HG03565 (cell line): ENCODE data around the gene NUP98.
A peak's percentile ranks its signal among the peaks of the same experiment; 100 is the strongest.

ENCODE experiments used
- ATAC-seq: cut with Tn5 transposase; IDR thresholded peaks from one replicate; pipeline ENCODE4 v1.9.1; 2021; ENCODE audit warnings: mild to moderate bottlenecking, moderate library complexity; ENCODE audit not compliant: unreplicated experiment

Gene NUP98

DNA sequence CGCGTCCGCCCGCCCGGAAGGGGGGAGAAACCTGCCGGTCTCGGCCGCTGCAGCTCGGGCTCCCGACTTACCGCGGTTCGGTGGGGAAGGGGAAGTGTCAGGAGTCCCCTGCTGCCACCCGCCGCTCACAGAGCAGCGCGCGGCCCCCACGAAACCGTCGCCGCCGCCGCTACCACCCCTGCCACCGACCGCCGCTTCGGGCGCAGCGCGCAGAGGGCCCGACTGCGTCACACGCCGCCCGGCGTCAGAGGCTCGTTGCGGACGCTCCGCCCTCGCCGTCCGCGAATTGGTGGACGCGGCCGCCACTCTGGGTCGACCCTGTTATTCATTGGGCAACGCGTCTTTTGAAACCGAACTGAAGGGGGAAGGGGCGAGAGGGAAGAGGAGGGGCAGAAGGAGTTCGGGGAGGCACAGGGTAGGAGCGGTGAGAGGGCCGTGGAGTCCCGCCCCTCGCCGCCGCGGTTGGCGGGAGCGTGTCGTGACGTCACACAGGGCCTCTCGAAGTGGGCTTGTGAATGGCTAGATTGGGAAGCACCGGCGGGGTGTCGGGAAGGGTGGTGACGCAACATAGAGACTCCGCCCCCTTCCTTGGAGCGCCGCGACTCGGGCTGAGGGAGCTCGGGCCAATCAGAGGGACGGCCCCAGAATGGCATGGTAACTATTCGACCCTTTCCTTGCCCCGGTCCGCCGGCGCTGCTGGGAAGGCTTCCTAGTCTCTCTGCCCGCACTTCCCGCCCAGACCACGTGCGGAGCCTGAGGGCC, at the start of gene NUP98:
NUP98 (minus strand) TSS at position 226 of the 762 bp plus-strand sequence. CDS start 15,437 bp downstream, outside the sequence.
- peak; percentile 86 for ATAC-seq

DNA sequence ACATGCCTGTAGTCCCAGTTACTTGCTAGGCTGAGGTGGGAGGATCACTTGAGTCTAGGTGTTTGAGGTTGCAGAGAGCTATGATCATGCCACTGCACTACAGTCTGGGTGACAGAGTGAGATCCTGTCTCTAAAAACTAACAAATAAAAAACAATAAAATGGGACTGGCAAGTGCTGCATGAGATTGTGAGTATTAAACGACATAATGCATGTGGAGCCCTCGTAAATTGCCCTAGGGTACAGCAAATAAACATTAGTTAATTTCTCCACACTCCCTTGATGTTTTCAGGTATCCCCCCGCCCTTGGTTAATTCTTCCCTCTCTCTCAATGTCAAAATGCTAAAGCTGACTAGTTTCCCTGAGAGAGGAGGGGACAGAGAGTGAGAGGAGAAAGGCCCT, 48.3 kb upstream of the NUP98 start:
- no peak for ATAC-seq

DNA sequence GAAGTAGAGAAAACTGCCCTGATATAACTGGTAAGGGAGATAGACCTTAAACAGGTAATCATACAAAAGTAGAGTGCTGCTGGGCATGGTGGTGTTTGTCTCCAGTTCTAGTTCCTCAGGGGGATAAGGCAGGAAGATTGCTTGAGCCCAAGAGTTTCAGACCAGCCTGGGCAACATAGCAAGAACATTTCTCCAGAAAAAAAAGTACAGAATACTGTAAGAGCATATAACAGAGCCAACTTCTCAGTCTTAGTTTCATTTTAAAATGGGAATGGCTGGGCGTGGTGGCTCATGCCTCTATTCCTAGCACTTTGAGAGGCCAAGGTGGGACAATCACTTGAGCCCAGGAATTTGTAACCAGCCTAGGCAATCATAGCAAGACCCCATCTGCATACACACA, 47.9 kb upstream of the NUP98 start:
- no peak for ATAC-seq

DNA sequence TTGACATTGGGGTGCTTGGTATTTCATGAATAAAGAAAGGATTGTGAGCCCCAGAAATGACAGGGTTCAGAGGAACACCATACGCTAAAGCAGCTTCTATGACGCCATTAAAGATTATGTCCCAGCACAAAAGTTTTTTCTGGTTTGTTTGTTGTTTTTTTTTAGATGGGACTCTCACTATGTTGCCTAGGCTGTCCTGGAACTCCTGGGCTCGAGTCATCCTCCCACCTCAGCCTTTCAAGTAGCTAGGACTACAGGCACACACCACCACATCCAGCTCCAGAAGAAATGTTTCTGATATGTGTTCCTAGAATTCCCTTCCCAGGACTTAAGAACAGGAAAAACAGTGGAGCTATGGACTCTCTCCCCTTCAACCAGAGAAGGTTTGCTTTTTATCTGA, 46.0 kb upstream of the NUP98 start:
- ATAC-seq: no peak

DNA sequence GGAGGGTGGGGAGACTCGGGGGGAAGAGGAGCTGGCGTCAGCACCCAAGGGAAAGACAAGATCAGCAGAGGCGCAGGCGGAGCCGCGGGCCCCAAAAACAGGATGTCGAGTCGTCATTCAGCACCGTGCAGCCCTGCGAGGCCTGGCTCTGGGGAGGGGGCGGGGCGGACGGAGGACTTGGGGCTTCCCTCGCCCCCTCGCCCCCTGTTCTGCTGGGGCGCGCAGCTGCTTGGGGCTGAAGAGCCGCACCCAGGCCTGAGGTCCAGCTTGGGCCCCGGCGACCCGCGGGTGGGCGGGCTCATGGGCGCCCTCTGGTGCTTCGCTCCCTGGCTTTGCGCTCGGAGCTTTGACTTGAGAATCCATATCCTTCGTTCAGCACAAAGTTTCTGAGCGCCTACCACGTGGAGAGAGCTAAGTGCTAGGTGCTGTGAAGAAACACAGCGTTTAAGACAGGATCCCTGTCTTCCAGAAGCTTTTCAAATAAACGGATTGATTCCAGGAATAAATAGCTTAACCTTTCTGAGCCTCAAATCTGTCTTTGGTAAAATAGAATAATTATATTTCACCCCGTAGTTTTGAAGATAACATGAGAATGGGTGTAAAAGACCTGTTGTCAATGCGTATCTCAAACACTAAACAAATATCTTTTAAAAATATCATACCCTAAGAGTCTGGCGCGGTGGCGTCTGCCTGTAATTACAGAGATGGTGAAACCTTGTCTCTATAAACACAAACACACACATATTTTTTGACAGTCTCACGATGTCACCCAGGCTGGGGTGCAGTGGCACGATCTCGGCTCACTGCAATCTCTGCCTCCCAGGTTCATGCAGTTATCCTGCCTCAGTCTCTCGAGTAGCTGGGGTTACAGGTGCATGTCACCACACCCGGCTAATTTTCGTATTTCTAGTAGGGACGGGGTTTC, 44.3 kb upstream of the NUP98 start:
- peak; percentile 45 for ATAC-seq

DNA sequence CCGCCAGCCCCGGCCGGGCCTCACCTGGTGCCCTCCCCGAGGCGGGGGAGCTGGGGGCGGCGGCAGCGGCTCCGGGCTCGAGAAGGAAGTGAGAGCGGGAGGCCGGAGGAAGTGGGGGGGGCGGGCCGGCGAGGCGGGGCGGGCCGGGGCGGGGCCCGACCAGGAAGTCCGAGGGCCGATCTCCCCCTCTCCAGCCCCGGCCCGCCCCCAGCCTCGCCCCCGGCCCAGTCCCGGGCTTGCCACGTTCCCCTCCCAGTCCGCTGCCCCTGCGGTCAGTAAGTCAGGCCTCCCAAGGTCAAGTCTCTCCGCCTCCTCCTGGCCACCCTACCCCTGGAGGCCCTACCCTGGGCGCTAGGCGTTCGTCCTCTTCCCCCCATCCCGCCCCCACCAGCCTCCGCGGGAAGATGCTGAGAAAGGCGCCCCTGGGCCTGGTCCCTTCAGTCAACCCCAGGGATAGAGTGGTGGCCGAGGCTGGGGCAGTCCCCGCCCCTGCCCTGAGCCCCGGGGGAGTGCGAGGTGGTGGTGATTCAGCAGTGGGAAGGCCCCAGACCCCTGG, 43.6 kb upstream of the NUP98 start, which contains the start of gene RHOG:
RHOG (minus strand) TSS at position 90 of the 556 bp plus-strand sequence. CDS start 12,821 bp downstream, outside the sequence.
- peak; percentile 16 for ATAC-seq

DNA sequence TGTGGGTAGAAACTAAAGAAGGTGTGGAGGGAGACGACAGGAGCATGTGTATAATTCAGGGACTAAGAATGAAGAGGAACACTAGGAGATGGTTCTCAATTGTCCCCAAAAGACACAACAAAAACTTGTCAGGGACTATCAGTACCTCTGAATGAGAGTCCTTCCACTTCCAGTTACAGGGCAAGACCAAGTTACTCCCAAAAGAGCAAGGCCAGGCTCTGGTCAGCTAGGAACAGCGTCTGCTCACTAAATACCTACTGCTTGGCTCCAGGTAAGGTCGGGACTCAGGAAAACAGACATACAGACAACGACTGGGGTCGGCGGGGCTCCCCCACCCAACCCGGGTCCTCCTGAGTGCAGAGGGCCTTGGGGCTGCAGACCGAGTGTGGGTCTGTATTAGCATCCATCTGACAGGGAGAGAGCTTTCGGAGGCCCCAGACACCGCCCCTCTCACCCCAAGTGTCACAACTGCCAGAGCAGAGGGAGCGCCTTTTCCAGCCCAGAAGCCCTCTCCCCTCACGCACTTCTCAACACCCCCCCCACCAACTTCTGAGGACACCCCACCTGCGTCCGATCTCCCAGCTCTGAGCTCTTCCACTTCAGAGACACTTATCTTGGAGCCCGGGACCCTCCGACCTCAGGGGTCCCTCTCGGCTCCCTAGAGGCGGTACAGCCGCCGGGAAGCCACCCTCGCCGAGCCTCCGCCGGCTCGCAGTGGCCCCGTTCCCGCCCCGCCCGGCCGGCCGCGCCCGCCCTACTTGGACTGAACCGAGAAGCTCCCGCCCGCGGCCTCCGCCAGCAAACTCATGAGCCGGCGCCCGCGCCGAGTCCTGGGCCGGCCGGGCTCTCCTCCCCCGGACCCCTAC, 42.9 kb upstream of the NUP98 start:
- no peak for ATAC-seq

DNA sequence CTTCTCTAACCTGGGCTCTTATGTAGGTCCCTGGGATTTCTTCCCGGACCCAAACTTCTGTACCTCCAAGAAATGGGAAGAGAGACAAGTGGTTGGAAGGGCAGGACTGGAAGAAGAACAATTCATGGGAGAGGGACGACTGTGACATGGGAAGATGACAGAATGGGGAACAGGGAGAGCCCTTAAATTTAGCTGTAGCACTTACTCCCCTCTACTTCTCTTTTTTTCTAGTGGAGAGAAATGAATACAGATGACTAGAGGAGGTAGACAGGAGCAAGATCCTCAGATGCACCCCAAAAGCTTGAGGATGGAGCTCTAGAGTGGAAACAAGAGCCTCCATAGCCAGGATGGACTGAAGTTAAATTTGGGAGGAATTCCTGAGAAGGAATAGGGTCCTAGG, 41.1 kb upstream of the NUP98 start:
- ATAC-seq: no peak

DNA sequence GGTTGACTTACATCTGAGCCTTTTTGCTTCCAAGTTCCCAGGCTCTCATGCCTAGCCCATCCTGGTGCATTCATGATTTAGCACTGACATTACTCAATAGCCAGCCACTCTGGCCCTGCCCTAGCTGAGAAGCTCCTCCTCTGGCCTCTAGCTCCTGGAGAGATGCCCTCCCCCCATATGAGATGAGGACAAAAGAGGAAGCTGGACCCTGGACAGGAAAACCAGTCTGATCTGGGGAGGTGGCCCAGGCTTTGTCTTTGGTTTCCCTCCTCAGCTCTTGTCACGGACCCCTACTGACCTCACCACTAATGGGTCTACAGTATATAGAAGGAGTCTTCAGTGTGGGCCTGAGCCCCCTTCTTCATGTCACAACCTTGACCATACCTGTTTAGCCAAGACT, 40.4 kb upstream of the NUP98 start:
- no peak for ATAC-seq

DNA sequence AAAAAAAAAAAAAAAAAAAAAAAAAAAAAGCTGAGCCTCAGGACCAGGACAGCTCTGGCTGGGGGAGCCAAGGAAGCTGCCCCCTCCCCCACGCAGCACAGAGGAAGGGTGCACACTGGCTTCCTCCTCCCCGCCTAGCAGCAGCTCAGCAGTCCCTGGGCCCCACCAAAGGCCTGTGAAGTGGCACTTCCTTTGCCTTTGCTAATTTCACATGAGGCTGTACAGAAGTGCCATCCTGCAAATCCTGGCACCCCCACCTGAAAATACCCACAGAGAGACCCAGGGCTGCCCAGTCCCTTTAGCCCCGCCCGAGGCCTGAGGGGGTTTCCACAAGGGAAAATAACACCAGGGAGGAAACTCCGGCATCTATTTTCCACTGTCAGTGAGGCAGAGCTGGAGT, 39.5 kb upstream of the NUP98 start:
- no peak for ATAC-seq

DNA sequence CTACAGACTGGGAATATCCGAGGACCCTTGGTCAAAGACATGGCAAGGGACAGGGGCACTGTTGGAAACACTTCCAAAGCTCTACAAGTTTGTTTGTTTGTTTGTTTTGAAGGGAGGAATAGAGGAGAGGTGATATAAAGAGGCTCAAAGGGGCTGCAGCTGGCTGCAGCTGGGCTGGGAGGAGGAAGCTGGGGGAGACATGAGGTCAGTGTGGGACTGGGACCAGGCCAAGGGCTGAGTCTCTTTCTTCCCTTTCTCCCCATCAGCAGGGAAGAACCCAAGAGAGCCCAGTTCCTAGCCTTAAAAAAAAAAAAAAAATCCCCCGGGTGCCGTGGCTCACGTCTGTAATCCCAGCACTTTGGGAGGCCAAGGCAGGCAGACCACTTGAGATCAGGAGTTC, 38.4 kb upstream of the NUP98 start:
- ATAC-seq: no peak

DNA sequence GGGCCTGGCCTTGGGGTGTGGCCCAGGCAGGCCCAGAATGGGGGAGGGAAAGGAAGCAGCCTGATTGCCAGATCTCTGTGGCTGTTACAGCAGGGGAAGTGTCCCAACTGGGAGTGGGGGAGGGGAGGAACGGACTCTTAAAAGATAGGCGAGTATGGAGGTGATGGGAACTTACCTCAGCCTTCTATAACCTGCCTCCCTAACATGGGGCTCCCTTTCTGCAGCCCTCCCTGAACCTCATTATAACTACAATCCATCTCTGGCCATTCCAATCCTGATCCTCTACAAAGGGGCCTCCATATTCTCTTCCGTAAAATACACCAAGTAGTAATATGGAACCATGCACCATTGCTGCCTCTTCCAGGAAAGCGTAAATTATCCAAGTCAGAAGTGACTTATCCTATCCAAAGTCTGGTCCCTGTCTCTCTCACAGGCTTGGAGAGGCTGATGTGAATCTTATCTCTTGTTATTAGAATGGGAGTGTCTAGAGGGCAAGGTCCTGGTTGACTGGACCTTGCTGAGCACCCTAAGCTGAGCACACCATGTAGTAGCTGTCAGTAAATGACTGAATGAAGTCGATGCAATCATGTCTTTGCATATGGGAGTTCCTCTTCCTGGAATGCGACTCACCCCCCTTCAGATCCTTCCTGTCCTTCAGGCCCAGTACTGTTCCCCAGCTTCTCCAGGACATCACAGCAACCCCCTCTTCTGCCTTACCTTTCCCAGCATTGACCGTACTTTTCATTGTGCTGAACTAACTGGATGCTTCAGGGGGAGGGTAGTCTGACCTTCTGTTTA, 37.5 kb upstream of the NUP98 start:
- no peak for ATAC-seq

DNA sequence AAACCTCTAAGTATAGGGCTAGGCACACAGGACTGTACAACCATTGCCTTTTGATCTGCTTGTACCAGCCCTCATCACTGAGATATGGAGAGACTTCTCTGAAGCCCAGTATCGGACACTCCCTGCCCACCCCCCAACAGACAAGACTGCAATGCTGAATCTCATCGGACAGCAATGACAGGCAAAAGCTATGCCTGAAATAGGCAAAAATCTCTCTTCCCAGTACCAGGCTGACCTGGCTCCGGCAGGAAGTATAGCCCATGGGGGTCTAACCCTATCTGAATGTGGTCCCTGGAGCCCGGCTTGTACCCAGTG, 37.0 kb upstream of the NUP98 start:
- ATAC-seq: no peak

DNA sequence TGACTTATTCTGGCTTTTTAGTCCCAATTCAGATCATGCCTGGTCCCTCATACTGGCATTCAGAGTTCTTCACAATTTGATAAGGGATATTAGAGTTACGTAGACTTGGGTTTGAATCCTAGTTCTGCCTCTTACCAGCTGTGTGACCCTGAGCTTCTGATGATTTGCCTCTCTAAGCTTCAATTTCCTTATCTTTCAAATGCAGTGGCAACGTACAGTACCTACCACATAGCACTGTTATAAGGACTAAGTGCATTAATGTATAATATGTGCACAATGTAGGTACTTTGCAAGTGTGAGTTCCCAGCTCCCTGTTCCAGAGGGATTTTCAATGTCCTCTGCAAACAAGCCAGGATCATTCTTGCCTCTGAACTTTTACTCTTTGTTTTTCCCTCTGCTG, 36.1 kb upstream of the NUP98 start:
- no peak for ATAC-seq

DNA sequence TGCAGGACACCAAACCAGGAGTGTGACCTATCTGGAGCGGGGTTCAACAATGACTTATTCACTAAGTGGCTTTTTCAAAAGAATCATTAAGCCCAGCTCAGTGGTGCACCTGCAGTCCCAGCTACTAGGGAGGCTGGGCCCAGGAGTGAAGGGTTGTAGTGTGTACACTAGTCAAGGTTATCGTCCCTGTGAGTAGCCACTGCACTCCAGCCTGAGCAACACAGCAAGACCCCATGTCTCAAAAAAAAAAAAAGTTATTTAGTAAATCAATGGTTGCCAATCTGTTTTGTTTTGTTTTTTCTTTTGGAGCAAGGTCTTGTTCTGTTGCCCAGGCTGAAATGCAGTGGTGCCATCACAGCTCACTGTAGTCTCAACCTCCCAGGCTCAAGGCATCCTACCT, 35.5 kb upstream of the NUP98 start:
- no peak for ATAC-seq

DNA sequence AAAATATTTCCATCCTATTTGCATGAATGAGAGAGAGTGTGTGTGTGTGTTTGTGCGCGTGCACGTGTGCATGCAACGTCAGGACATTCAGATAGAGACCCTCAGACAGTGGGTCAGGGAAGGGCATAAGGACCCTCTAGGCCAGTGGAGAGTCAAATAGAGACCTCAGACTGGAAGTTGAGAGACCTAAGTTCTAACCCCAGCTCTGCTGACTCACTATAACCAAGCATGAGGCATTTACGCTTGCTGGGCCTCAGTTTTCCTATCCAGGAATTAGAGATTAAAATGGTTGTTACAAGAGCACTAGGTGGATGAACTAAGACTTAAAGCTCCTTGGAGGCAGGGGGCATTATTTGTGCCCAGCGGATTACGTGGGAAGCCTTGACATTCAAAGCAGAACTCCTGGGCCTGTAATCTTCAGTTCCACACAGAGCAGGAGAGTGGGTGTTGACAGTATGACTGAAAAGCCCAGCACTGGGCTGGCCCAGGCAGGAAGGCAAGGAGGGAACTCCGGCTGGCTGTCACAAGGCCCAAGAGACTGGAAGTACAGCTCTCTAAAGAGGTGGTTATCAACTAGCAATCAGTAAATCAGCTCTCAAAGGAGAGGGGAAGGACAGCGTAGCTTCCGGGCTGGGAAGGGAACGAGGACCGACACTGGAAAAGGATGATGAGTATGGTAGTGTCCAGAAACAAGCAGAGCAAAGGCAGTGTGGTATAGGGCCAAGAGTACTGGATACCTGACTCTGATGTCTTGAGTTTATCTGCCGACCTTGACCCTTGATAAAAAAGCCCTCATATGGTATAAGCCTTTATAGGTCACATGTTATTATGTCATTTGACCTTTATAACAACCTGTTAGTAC, 34.3 kb upstream of the NUP98 start:
- ATAC-seq: no peak

DNA sequence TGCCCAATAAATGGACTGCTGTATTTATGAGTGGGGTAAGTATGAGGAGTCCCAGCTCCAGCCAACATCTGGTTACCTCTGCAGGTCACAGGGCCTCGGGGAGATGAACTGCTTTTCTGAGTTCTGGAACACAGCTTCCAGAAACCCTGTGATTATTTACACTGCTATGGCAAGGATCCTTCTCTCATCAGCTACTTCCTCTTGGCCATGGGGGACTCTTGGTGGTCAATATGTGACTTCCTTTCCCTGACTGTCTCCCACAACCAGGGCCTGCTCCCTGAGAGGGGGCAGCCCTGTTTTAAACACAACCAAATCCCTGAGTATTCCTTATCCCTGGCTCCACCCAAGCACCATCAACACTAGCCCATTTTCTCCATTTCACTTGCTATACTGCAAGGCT, 33.4 kb upstream of the NUP98 start:
- no peak for ATAC-seq

DNA sequence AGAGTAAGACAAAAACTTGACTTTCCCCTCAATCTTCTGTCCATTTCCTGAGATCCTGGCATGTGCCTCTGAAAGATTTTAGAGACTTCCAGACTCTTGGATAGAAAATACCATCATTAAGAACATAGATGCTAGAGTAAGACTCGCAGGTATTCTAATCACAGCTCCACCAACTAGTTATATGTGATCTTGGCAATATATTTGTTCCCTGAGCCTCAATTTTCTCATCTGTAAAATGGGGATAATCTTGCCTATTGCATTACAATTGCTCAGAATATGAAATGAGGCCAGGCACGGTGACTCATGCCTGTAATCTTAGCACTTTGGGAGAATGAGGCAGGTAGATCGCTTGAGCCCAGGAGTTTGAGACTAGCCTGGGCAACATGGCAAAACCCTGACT, 32.7 kb upstream of the NUP98 start:
- no peak for ATAC-seq
